DOHH2 (cell line): ENCODE results near the gene SNCAIP.

ENCODE experiments used
- EZH2phosphoT487 ChIP-seq: fragments of 200-600 bp; sonication (generic); IDR thresholded peaks from 2 replicates; pipeline ENCODE4 v1.6.1; 2017; ENCODE audit warnings: borderline replicate concordance, mild to moderate bottlenecking, antibody characterized with exemption, low read length, moderate library complexity, mixed read lengths
- TF ChIP-seq, protein P1 (sequence below): fragments of 200-600 bp; sonication (generic); IDR thresholded peaks from one replicate; pipeline ENCODE4 v1.5.1; 2014; ENCODE audit warnings: antibody characterized with exemption, mild to moderate bottlenecking, low read depth, low read length; ENCODE audit not compliant: poor library complexity, severe bottlenecking

DNA sequence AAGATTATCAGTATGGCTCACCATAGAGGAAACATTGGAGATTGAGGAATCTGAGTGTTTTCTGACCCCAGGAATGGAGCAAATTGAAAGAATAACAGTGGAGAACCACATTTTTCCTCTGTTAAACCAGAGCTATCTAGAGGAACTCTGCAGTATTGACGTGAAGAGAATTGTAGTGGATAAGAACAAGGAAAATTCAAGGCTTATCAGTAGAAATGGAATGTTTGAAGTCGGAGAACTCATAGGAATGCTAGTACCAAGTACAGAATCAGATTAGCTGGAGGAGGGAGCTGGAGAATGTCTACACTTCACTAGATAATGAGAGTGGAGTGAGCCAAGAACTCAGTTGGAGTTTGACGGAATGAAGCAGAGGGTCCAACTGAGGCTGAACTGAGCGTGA lies 50.3 kb downstream of the SNCAIP start:
- TF ChIP-seq, protein P1, sequence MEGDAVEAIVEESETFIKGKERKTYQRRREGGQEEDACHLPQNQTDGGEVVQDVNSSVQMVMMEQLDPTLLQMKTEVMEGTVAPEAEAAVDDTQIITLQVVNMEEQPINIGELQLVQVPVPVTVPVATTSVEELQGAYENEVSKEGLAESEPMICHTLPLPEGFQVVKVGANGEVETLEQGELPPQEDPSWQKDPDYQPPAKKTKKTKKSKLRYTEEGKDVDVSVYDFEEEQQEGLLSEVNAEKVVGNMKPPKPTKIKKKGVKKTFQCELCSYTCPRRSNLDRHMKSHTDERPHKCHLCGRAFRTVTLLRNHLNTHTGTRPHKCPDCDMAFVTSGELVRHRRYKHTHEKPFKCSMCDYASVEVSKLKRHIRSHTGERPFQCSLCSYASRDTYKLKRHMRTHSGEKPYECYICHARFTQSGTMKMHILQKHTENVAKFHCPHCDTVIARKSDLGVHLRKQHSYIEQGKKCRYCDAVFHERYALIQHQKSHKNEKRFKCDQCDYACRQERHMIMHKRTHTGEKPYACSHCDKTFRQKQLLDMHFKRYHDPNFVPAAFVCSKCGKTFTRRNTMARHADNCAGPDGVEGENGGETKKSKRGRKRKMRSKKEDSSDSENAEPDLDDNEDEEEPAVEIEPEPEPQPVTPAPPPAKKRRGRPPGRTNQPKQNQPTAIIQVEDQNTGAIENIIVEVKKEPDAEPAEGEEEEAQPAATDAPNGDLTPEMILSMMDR: no peak
- TF ChIP-seq EZH2phosphoT487: no peak
